Measurements from ENCODE around the gene DDX31.

DNA sequence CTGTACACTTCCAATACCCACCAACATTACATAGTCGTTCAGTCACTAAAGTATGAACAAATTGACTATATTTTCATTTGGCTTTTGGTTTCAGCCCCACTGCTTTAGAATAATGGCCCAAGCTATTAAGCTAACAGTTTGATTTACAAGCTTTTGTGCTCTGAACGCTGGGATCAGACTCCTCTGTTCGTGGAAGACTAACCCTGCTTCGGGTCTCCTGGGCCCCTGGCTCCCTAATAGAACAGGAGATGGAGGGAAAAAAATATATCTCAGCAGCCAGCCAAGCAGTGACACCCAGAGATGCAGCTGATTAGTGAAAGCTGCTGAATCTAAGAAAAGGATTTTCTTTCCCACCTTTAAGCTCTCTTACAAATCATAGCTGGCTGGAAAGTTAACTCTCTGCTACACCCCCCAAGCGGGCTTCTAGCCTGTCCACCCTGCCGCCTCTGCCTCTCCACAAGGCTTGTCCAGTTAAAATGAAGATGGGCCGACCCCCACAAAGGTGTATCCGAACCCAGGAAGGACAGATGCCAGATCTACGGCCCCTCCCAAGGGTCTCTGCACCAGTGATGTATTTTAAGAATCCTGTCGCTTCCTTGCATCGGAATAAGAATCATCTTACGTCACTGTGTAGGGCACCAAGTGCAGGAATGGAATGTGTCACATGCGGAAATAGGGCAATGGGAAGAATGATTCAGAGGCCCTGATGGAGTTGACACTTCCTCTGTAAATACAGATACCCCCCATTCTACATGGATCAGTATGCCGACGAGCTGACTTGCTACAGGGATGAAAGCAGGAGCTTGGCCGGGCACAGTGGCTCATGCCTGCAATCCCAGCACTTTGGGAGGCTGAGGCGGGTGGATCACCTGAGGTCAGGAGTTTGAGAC, 120.8 kb downstream of the DDX31 start:
- TF ChIP-seq POLR2A (IDR thresholded peaks at IDR 0.05), result no peak
- TF ChIP-seq, protein P1, sequence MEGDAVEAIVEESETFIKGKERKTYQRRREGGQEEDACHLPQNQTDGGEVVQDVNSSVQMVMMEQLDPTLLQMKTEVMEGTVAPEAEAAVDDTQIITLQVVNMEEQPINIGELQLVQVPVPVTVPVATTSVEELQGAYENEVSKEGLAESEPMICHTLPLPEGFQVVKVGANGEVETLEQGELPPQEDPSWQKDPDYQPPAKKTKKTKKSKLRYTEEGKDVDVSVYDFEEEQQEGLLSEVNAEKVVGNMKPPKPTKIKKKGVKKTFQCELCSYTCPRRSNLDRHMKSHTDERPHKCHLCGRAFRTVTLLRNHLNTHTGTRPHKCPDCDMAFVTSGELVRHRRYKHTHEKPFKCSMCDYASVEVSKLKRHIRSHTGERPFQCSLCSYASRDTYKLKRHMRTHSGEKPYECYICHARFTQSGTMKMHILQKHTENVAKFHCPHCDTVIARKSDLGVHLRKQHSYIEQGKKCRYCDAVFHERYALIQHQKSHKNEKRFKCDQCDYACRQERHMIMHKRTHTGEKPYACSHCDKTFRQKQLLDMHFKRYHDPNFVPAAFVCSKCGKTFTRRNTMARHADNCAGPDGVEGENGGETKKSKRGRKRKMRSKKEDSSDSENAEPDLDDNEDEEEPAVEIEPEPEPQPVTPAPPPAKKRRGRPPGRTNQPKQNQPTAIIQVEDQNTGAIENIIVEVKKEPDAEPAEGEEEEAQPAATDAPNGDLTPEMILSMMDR (IDR thresholded peaks at IDR 0.05), result no peak
